A549 treated with AZD2906 at 1 μM for 4 hours (cell line): ENCODE data around the gene ASTL. TPM values are rescaled to one million over a fixed set of nuclear protein-coding genes. Genes with fewer than 3 reads are reported as not detected.

ENCODE experiments used
- total RNA-seq: library from RNA; stranded (reverse); fragments of 200-300 nt; extraction: Qiagen RNA extraction; gene quantifications from 5 replicates; pipeline ENCODE4 v1.2.3, GENCODE V29; 2022

ASTL gene
- total RNA-seq = not detected in 5 replicates

GRCh38 chr2:96138179-96139145 is at the start of gene ASTL:
TSS of gene ASTL (minus strand) at chr2:96138502. CDS start at chr2:96138436, 66 bp downstream.

DNA sequence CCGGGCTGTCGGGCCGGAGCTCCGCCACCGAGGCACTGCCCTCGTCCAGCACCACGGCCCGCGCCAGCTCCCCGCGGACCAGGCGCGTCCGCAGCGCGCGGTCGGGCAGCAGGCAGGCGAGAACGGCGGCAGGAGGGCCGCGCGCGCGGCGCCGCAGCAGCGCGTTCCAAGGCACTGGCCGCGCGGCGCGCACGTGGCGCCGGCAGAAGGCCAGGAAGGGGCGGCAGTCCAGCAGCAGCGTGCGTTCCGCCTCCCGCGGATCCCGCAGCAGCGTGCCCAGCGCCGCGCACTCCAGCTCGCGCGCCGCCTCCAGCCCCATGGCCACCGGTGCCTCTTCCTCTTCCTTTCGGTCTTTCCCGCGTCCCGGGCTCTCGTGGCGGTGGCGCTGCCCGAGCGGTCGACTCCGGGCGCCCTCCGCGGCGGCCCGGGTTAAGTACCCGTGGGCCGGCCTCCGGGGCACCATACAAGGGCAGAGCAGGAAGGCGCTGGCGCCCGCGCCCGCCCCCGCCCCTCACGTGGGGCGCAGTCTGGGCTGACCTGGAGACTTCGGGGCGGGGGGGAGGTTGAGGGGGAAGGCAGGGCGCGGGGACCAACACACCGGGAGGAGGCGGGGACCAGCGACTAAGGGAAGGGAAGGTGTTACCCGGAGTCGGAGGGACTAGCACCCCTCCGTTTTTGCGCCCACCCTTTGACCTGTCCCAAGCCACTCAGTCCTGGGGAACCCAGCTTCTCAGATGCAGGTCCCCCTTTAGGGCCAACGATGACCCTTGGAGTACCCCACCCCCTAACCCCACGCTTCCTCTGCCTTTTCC is 6.9 kb upstream of the ASTL start, which contains the start of gene DUSP2:
Gene DUSP2, minus strand, starts transcription at position 405 of the 812 bp plus-strand sequence. Its CDS starts 86 bp downstream, at position 319.

GRCh38 chr2:96116424-96116878 is 21.9 kb downstream of the ASTL start, which contains the start of gene ADRA2B:
TSS of gene ADRA2B (minus strand) at chr2:96116571. CDS start at chr2:96116149, 422 bp downstream.

Other genes starting within 250 kb of the ASTL start
- 3.1 to 5.4 TPM (median 4.0 TPM) in 5 replicates for gene ANKRD36C, start 146.7 kb downstream of the ASTL start, total RNA-seq
- 0.02 TPM in 1 of 5 replicates, not detected in the others for gene GPAT2, start 103.6 kb downstream of the ASTL start, total RNA-seq
- gene ADRA2B, start 21.9 kb downstream of the ASTL start, total RNA-seq = 0.14 to 0.18 TPM (median 0.14 TPM) in 5 replicates
- gene DUSP2, start 6.9 kb upstream of the ASTL start, total RNA-seq = 0.26 to 0.52 TPM (median 0.38 TPM) in 5 replicates
- gene STARD7, start 70.3 kb upstream of the ASTL start, total RNA-seq = 82.4 to 97.5 TPM (median 85.4 TPM) in 5 replicates
- gene TMEM127, start 127.5 kb upstream of the ASTL start, total RNA-seq = 38.2 to 44.6 TPM (median 42.8 TPM) in 5 replicates
- 76.1 to 86.0 TPM (median 84.2 TPM) in 5 replicates for gene CIAO1, start 127.7 kb upstream of the ASTL start, total RNA-seq
- gene SNRNP200, start 167.0 kb upstream of the ASTL start, total RNA-seq = 109 to 121 TPM (median 113 TPM) in 5 replicates
- not detected in 5 replicates for gene ITPRIPL1, start 186.8 kb upstream of the ASTL start, total RNA-seq
- gene NCAPH, start 197.3 kb upstream of the ASTL start, total RNA-seq = 38.6 to 48.1 TPM (median 42.9 TPM) in 5 replicates